K562 (cell line): ENCODE measurements around the gene PLP2. TPM values are rescaled to one million over a fixed set of nuclear protein-coding genes. Genes with fewer than 3 reads are reported as not detected.

Experiments
- ATAC-seq: fragments of 200-7000 bp; cut with Tn5 transposase; 3 replicates; pipeline ENCODE4 v1.9.1; 2020; ENCODE audit warnings: moderate library complexity
- BruUV-seq: library from RNA; stranded (reverse); fragments of 400-500 nt; replicated peaks from 2 replicates; lab custom pipeline; 2021; lab: Mats Ljungman, UMichigan
- CTCF ChIA-PET: fragments of 300-600 bp; formaldehyde crosslinking; extraction: SDS; loops from one replicate; lab custom pipeline; 2021; ENCODE audit warnings: low intra/inter-chr PET ratio; lab: Yijun Ruan, JAX
- POLR2A ChIA-PET: fragments of 300-600, 350-650 bp; sonication (Branson Sonifier 250); formaldehyde crosslinking; extraction: SDS; loops from one replicate; lab custom pipeline; 2021; ENCODE audit warnings: antibody characterized with exemption, inconsistent platforms; lab: Yijun Ruan, JAX
- DNase-seq, 4 experiments: peaks; one replicate each; pipeline versions ENCODE4 v3.0.0 to v3.0.0-alpha.2; 2011 to 2018; ENCODE audit warnings: low spot score in 3 of 4, mixed read lengths in 3 of 4; ENCODE audit errors: extremely low read depth in 1 of 4
- FAIRE-seq: peaks from 2 replicates; lab custom pipeline; 2011; peaks lifted over from hg19 to GRCh38; lab: Jason Lieb, UNC
- H2AFZ ChIP-seq: 2 replicates; pipeline ENCODE4 v1.6.0; 2011; ENCODE audit warnings: low read depth, low read length, control low read depth, inconsistent platforms
- H3K27ac ChIP-seq: fragments of 200-600 bp; 3 replicates; pipeline ENCODE4 v1.8.0; 2011; ENCODE audit warnings: low read depth, mild to moderate bottlenecking, control low read depth, inconsistent platforms, low read length, moderate library complexity, mixed read lengths; ENCODE audit errors: extremely low read depth
- H3K27me3 ChIP-seq, 2 experiments: fragments of 300-600 bp in 1 of 2; 2 replicates in 1 of 2; 3 replicates in 1 of 2; pipeline versions ENCODE4 v1.6.0 to v1.8.0; 2011; ENCODE audit warnings: inconsistent platforms in 2 of 2, low read length in 2 of 2, mild to moderate bottlenecking in 1 of 2, mixed read lengths in 1 of 2, moderate library complexity in 1 of 2; ENCODE audit not compliant: control insufficient read depth in 2 of 2, insufficient read depth in 2 of 2
- H3K36me3 ChIP-seq: fragments of 300-600 bp; 3 replicates; pipeline ENCODE4 v1.8.0; 2011; ENCODE audit warnings: mild to moderate bottlenecking, low read length, inconsistent platforms; ENCODE audit not compliant: control insufficient read depth, insufficient read depth
- H3K4me1 ChIP-seq, 2 experiments: fragments of 200-600 bp in 1 of 2; replicated peaks in 1 of 2; 2 replicates in 1 of 2; 3 replicates in 1 of 2; pipeline versions ENCODE4 v1.5.1 to v1.8.0; 2011; ENCODE audit warnings: inconsistent platforms in 2 of 2, low read length in 2 of 2, mild to moderate bottlenecking in 1 of 2, mixed read lengths in 1 of 2, moderate library complexity in 1 of 2; ENCODE audit not compliant: control insufficient read depth in 2 of 2, insufficient read depth in 2 of 2
- H3K4me2 ChIP-seq: 2 replicates; pipeline ENCODE4 v1.6.1; 2011; ENCODE audit warnings: low read length, control low read depth, inconsistent platforms, mixed read lengths; ENCODE audit not compliant: insufficient read depth
- H3K4me3 ChIP-seq: fragments of 200-600 bp; sonication (generic), shearing (Covaris generic); 2 replicates; pipeline ENCODE4 v1.5.1; 2016; ENCODE audit warnings: control low read depth, inconsistent platforms
- H3K79me2 ChIP-seq: fragments of 200-600 bp; 3 replicates; pipeline ENCODE4 v1.8.0; 2011; ENCODE audit warnings: low read length, inconsistent platforms; ENCODE audit not compliant: control insufficient read depth, insufficient read depth
- H3K9ac ChIP-seq, 2 experiments: 2 replicates each; pipeline versions ENCODE4 v1.6.0 to v1.6.1; 2011; ENCODE audit warnings: low read depth in 2 of 2, low read length in 2 of 2, control low read depth in 1 of 2, inconsistent platforms in 1 of 2, mild to moderate bottlenecking in 1 of 2, mixed read lengths in 1 of 2; ENCODE audit not compliant: insufficient read depth in 1 of 2
- H3K9me1 ChIP-seq: one replicate; pipeline ENCODE4 v1.6.0; 2011; ENCODE audit warnings: inconsistent platforms, mild to moderate bottlenecking, low read length, moderate library complexity; ENCODE audit not compliant: control insufficient read depth, insufficient read depth
- H3K9me3 ChIP-seq: replicated peaks from 2 replicates; pipeline ENCODE4 v1.5.1; 2011; ENCODE audit warnings: low read depth, low read length, inconsistent platforms; ENCODE audit not compliant: control insufficient read depth, insufficient read depth
- H4K20me1 ChIP-seq: replicated peaks from 2 replicates; pipeline ENCODE4 v1.6.1; 2011; ENCODE audit warnings: low read length, inconsistent platforms, mixed read lengths; ENCODE audit not compliant: control insufficient read depth, insufficient read depth
- ASH1L ChIP-seq: fragments of 450-650 bp; IDR thresholded peaks from 2 replicates; pipeline ENCODE4 v1.6.1; 2018; ENCODE audit warnings: borderline replicate concordance, mild to moderate bottlenecking, low read depth; ENCODE audit not compliant: partially characterized antibody
- ATF3 ChIP-seq, 2 experiments: fragments of 450-650 bp in 1 of 2; sonication (generic) in 1 of 2; formaldehyde crosslinking in 1 of 2; IDR thresholded peaks in 1 of 2; conservative IDR thresholded peaks in 1 of 2; 2 replicates each; pipeline versions ENCODE4 v1.6.1 to v1.8.1; 2016 to 2023; ENCODE audit warnings: mild to moderate bottlenecking in 2 of 2, moderate library complexity in 2 of 2, inconsistent platforms in 1 of 2, missing genetic modification reagents in 1 of 2
- PTBP1 ChIP-seq: fragments of 200-400 bp; formaldehyde crosslinking; IDR thresholded peaks from 2 replicates; pipeline ENCODE4 v1.6.1; 2017; ENCODE audit warnings: low read depth, low read length
- RBFOX2 ChIP-seq: fragments of 200-400 bp; formaldehyde crosslinking; IDR thresholded peaks from 2 replicates; pipeline ENCODE4 v1.6.1; 2017; ENCODE audit warnings: low read depth, mild to moderate bottlenecking, low read length, moderate library complexity
- ZBTB1 ChIP-seq: sonication (generic); formaldehyde crosslinking; IDR thresholded peaks from 2 replicates; pipeline ENCODE4 v1.8.1; 2023; ENCODE audit warnings: missing genetic modification reagents, low read depth, mild to moderate bottlenecking, borderline replicate concordance
- ZBTB33 ChIP-seq: sonication (generic); formaldehyde crosslinking; IDR thresholded peaks from 2 replicates; pipeline ENCODE4 v1.8.1; 2023; ENCODE audit warnings: mild to moderate bottlenecking, missing genetic modification reagents
- ZKSCAN8 ChIP-seq: fragments of 200-800 bp; sonication (Bioruptor generic); IDR thresholded peaks from 2 replicates; pipeline ENCODE4 v1.6.1; 2016; ENCODE audit warnings: missing genetic modification characterization, missing compliant biosample characterization
- ZNF592 ChIP-seq: fragments of 450-650 bp; IDR thresholded peaks from 2 replicates; pipeline ENCODE4 v1.6.1; 2017; ENCODE audit warnings: antibody characterized with exemption, mild to moderate bottlenecking
- ZNF740 ChIP-seq, 3 experiments: fragments of 200-800 bp in 1 of 3; sonication (Bioruptor generic) in 1 of 3; sonication (generic) in 1 of 3; formaldehyde crosslinking in 1 of 3; IDR thresholded peaks; 2 replicates each; pipeline versions ENCODE4 v1.6.1 to v1.8.0; 2016 to 2022; ENCODE audit warnings: mild to moderate bottlenecking in 2 of 3, missing compliant biosample characterization in 2 of 3, missing genetic modification characterization in 2 of 3, missing genetic modification reagents in 1 of 3
- ZNF785 ChIP-seq: fragments of 250-450 bp; sonication (Bioruptor Pico); IDR thresholded peaks from 2 replicates; pipeline ENCODE4 v1.4.0; 2020; ENCODE audit warnings: mild to moderate bottlenecking
- WGBS: fragments of 100-300 bp; shearing (Covaris generic); methylation state at CpG from one replicate; pipeline ENCODE4 v1.1.6; 2016; ENCODE audit warnings: low coverage, mixed read lengths; ENCODE audit not compliant: insufficient coverage; ENCODE audit errors: missing lambda C conversion rate; 5-methylcytosine and 5-hydroxymethylcytosine counted together
- in situ Hi-C: fragments of 300-500 bp; cut with MboI; formaldehyde crosslinking; loops from 4 replicates; pipeline ENCODE4 v1.15.0; 2018; ENCODE audit warnings: inconsistent platforms, mixed read lengths
- intact Hi-C: fragments of 100-400 bp; cut with micrococcal nuclease; formaldehyde crosslinking; loops from 2 replicates; pipeline ENCODE4 v1.14.2; 2022
- polyA plus RNA-seq, 8 experiments: library from polyadenylated mRNA; depleted of rRNA in 4 of 8; stranded (reverse) in 5 of 8; unstranded in 3 of 8; fragments of >200 nt; fragmentation: Nextera tagmentation in 2 of 8; fragmentation: Illumina TruSeq in 1 of 8; extraction: Ambion mirVana in 2 of 8; extraction: Trizol in 1 of 8; gene quantifications; 2 replicates each; pipeline versions ENCODE4 v1.2.1 to v1.2.3, GENCODE V29; 2011 to 2014; ENCODE audit warnings: inconsistent platforms in 1 of 8, missing spikeins in 1 of 8
- total RNA-seq, 7 experiments: library from RNA; depleted of rRNA in 6 of 7; stranded (reverse); fragments of >200 nt in 6 of 7; fragmentation: Illumina TruSeq in 2 of 7; extraction: Trizol in 2 of 7; gene quantifications; 2 replicates each; pipeline versions ENCODE4 v1.2.1 to v1.2.3, GENCODE V29; 2011 to 2021; ENCODE audit warnings: low replicate concordance in 1 of 7

The PLP2 gene
- total and polyA plus RNA-seq, 9 of the 15 experiments (the other 6 are each of a cell fraction or from before 2014, with no cell fraction given): 34.7 to 236 (median 112) TPM

- TF ChIP-seq ZNF592 (0 out of 2 replicates have a peak, but pooled peaks have one; percentile 49), ZNF740 (CRISPR knock-in tag; IDR thresholded peaks at IDR 0.05) (no peak), ZNF740 (tag; IDR thresholded peaks at IDR 0.05) (no peak)
Observed at GRCh38 chrX:49161632-49162031, 10.1 kb upstream of the PLP2 start (continued).

GRCh38 chrX:49162620-49163019 is 9.1 kb upstream of the PLP2 start, which contains the start of gene MAGIX:
Gene MAGIX, plus strand, starts transcription at chrX:49162758. Its CDS starts 132 bp downstream, at chrX:49162890.
- H3K4me1 ChIP-seq: peaks cover 34 to 55% of the 10 kb centered on the region in 2 experiments
- H3K9me3 ChIP-seq: no peaks in the 10 kb centered on the region
- peak within 1 kb of the TSS; percentile 60 for H3K4me2 ChIP-seq
- 0 out of 2 replicates have a peak within 1 kb of the TSS, but pooled peaks have one; percentile 16 for H3K4me3 ChIP-seq
- no peaks in the 10 kb centered on the region for H3K27me3 ChIP-seq
- no peak for ATAC-seq
- no peaks in the 10 kb centered on the region for H3K9me1 ChIP-seq
- DNase-seq: peak in 2 of 4 experiments; percentile 16 to 31
- H3K79me2 ChIP-seq: peaks cover 12% of the 10 kb centered on the region; the same call in 1 of the 3 replicates
- peak within 1 kb of the TSS; percentile 61 to 81 for H3K9ac ChIP-seq
- BruUV-seq: no TSS peak
- H3K36me3 ChIP-seq: no peaks in the 10 kb centered on the region
- 90% methylated on average over 2 of the region's 28 CpGs for WGBS
- TF ChIP-seq ZNF785 (CRISPR knock-in tag) (no peak), ZBTB33 (peak; percentile 98), ZBTB1 (CRISPR knock-in tag) (no peak), PTBP1 (no peak), ATF3 (IDR thresholded peaks at IDR 0.05) (peak; percentile 48), ATF3 (CRISPR knock-in tag; conservative IDR thresholded peaks at IDR 0.05) (no peak), ASH1L (no peak), RBFOX2 (peak; percentile 26; the same call in 1 of the 2 replicates), ZKSCAN8 (CRISPR knock-in tag) (no peak)
- TF ChIP-seq, all 486 proteins: peak for 3
- H2AFZ ChIP-seq: peak within 1 kb of the TSS; percentile 86
- intact Hi-C loops: no loop called here
- ChIA-PET POLR2A (no interaction called here), CTCF (no interaction called here)
- H4K20me1 ChIP-seq: no peaks in the 10 kb centered on the region
- in situ Hi-C loops: no loop called here
- no peak for FAIRE-seq
- H3K27ac ChIP-seq: peak within 1 kb of the TSS; percentile 85
